Right lobe of liver (tissue), 6 donors: ENCODE results near the gene ITPK1. TPM values are rescaled to one million over a fixed set of nuclear protein-coding genes. Genes with fewer than 3 reads are reported as not detected.

Experiments used
- ATAC-seq, 4 donors: fragments of 200-7000 bp; cut with Tn5 transposase; one replicate each; pipeline ENCODE4 v1.9.1; 2020; ENCODE audit warnings: mild to moderate bottlenecking in 4 of 4, moderate library complexity in 4 of 4
- DNase-seq, 3 donors: peaks; one replicate each; pipeline ENCODE4 v3.0.0-alpha.2; 2020
- H3K27ac ChIP-seq, 3 donors: fragments of 200-600 bp; one replicate each; pipeline ENCODE4 v1.8.0; 2022
- H3K27me3 ChIP-seq, 2 donors: fragments of 200-600 bp; one replicate each; pipeline ENCODE4 v1.8.0; 2022
- H3K36me3 ChIP-seq, 4 donors: fragments of 200-600 bp; sonication (generic) in 1 of 4; one replicate each; pipeline versions ENCODE4 v1.5.1 to v1.8.0; 2017 to 2022; ENCODE audit warnings: control low read depth in 1 of 4
- H3K4me1 ChIP-seq, 4 donors: fragments of 200-600 bp; sonication (generic) in 1 of 4; one replicate each; pipeline versions ENCODE4 v1.5.1 to v1.8.0; 2017 to 2022; ENCODE audit warnings: control low read depth in 1 of 4
- H3K4me3 ChIP-seq, 3 donors: fragments of 200-600 bp; one replicate each; pipeline ENCODE4 v1.8.0; 2022
- H3K9me3 ChIP-seq, 4 donors: fragments of 200-600 bp; sonication (generic) in 1 of 4; one replicate each; pipeline versions ENCODE4 v1.5.1 to v1.8.0; 2017 to 2022; ENCODE audit warnings: control low read depth in 1 of 4
- CTCF ChIP-seq, 4 donors: fragments of 200-600 bp in 3 of 4; fragments of 450-650 bp in 1 of 4; IDR thresholded peaks; one replicate each; pipeline versions ENCODE4 v1.5.1 to v1.8.0; 2016 to 2022; ENCODE audit warnings: antibody characterized with exemption in 4 of 4, mild to moderate bottlenecking in 2 of 4
- POLR2A ChIP-seq: fragments of 450-650 bp; IDR thresholded peaks from one replicate; pipeline ENCODE4 v1.6.1; 2017; ENCODE audit warnings: antibody characterized with exemption, mild to moderate bottlenecking
- WGBS: methylation state at CpG from one replicate; pipeline ENCODE4 v1.1.6; 2018; ENCODE audit warnings: low coverage, low lambda C conversion rate; ENCODE audit not compliant: insufficient coverage; ENCODE audit errors: missing lambda C conversion rate; 5-methylcytosine and 5-hydroxymethylcytosine counted together
- intact Hi-C, 2 donors: fragments of 100-400 bp; cut with DNase I; formaldehyde crosslinking; loops; one replicate each; pipeline versions ENCODE4 v1.11.2 to v1.14.1; 2022
- total RNA-seq, 6 experiments: library from RNA; depleted of rRNA in 2 of 6; stranded (reverse); fragments of >200 nt in 2 of 6; fragmentation: NEBNext Ultra II Directional in 3 of 6; extraction: Animal tissue kit (Norgen Biotek cat#: 25700) in 3 of 6; gene quantifications; one replicate each; pipeline versions ENCODE4 v1.1.0 to v1.2.4, GENCODE V29; 2016 to 2023
- donor health status: DM: no; HTN: yes; CAD: no.
- donor health status: DM: no; HTN: no; CAD: no.
- donor health status: DM: no; HTN: no; CAD: no.
- donor health status: DM: no; HTN: yes; CAD: no.
- donor health status: DM: no; HTN: yes; CAD: no.

ITPK1 gene
- total RNA-seq, 6 experiments from 2014 or later: 28.4 to 61.0 (median 40.0) TPM

GRCh38 chr14:93029911-93030508, 85.7 kb downstream of the ITPK1 start:
- Histone ChIP-seq H3K4me3 (no peak overlapping the region), H3K27ac (no peak overlapping the region), H3K36me3 (no peaks in the 10 kb centered on the region), H3K4me1 (peaks cover 0 to 18% (median 10%) of the 10 kb centered on the region in 4 donors), H3K9me3 (no peaks in the 10 kb centered on the region), H3K27me3 (no peaks in the 10 kb centered on the region)
- no peak for ATAC-seq
- no peak for TF ChIP-seq POLR2A
- TF ChIP-seq CTCF (IDR thresholded peaks at IDR 0.05): no peak
- intact Hi-C loops: no loop called here
- no peak for DNase-seq
- WGBS: 55% methylated on average over 1 of the region's 8 CpGs

- intact Hi-C loops: no loop called here
- TF ChIP-seq POLR2A: no peak
- TF ChIP-seq CTCF (IDR thresholded peaks at IDR 0.05): no peak
- no peaks in the 10 kb centered on the region for H3K27me3 ChIP-seq
These were observed 86.3 kb downstream of the ITPK1 start for GRCh38 chr14:93029417-93029816.

GRCh38 chr14:93028724-93029076, 87.0 kb downstream of the ITPK1 start:
- no peak for TF ChIP-seq CTCF (IDR thresholded peaks at IDR 0.05)
- no peaks in the 10 kb centered on the region for H3K27me3 ChIP-seq
- 60% methylated on average over 5 of the region's 9 CpGs for WGBS
- intact Hi-C loops: no loop called here
- no peaks in the 10 kb centered on the region for H3K36me3 ChIP-seq
- peaks cover 0 to 18% (median 10%) of the 10 kb centered on the region in 4 donors for H3K4me1 ChIP-seq
- H3K4me3 ChIP-seq: no peak overlapping the region
- no peak overlapping the region for H3K27ac ChIP-seq
- ATAC-seq (peak in 1 of 4 donors; percentile 3), DNase-seq (no peak)
- no peaks in the 10 kb centered on the region for H3K9me3 ChIP-seq

More at GRCh38 chr14:93029417-93029816, 86.3 kb downstream of the ITPK1 start:
- Histone ChIP-seq H3K27ac (no peak overlapping the region), H3K4me1 (peaks cover 0 to 18% (median 10%) of the 10 kb centered on the region in 4 donors), H3K36me3 (no peaks in the 10 kb centered on the region), H3K9me3 (no peaks in the 10 kb centered on the region), H3K4me3 (no peak overlapping the region)
- no CpG with 5 or more reads among the region's 5 CpGs for WGBS
- DNase-seq: no peak
- no peak for ATAC-seq

GRCh38 chr14:93027810-93028723, 87.7 kb downstream of the ITPK1 start:
- Histone ChIP-seq H3K4me1 (peaks cover 0 to 13% (median 6%) of the 10 kb centered on the region in 4 donors), H3K27ac (no peak overlapping the region), H3K27me3 (no peaks in the 10 kb centered on the region), H3K9me3 (no peaks in the 10 kb centered on the region), H3K4me3 (no peak overlapping the region), H3K36me3 (no peaks in the 10 kb centered on the region)
- 86% methylated on average over 11 of the region's 19 CpGs for WGBS
- no peak for ATAC-seq
- no peak for DNase-seq
- TF ChIP-seq CTCF (IDR thresholded peaks at IDR 0.05): no peak
- no peak for TF ChIP-seq POLR2A
- intact Hi-C loops: no loop called here
